MCF 10A (cell line): ENCODE results near the gene PTOV1. TPM values are rescaled to one million over a fixed set of nuclear protein-coding genes. Genes with fewer than 3 reads are reported as not detected.

Experiments
- BruUV-seq: library from RNA; stranded (reverse); fragments of 400-500 nt; replicated peaks from 2 replicates; lab custom pipeline; 2021; lab: Mats Ljungman, UMichigan
- CTCF ChIA-PET: fragments of 300-600 bp; sonication (Branson Sonifier 250); formaldehyde crosslinking; extraction: SDS; loops from one replicate; lab custom pipeline; 2021; ENCODE audit warnings: antibody characterized with exemption, inconsistent platforms; lab: Yijun Ruan, JAX
- POLR2A ChIA-PET: fragments of 300-600, 350-650 bp; sonication (Branson Sonifier 250); formaldehyde crosslinking; extraction: SDS; loops from one replicate; lab custom pipeline; 2020; ENCODE audit warnings: antibody characterized with exemption, inconsistent platforms; lab: Yijun Ruan, JAX
- DNase-seq: peaks from one replicate; pipeline ENCODE4 v3.0.0-alpha.2; 2018; ENCODE audit not compliant: unreplicated experiment
- H3K27ac Mint-ChIP-seq: one replicate; pipeline ENCODE4 v1.8.0; 2022; ENCODE audit warnings: mild to moderate bottlenecking, low read depth, mixed read lengths; ENCODE audit not compliant: unreplicated experiment
- H3K27me3 Mint-ChIP-seq: one replicate; pipeline ENCODE4 v1.8.0; 2022; ENCODE audit warnings: mixed read lengths; ENCODE audit not compliant: insufficient read depth, unreplicated experiment
- H3K36me3 Mint-ChIP-seq: one replicate; pipeline ENCODE4 v1.8.0; 2022; ENCODE audit warnings: mild to moderate bottlenecking, moderate library complexity, mixed read lengths; ENCODE audit not compliant: insufficient read depth, unreplicated experiment
- H3K4me1 Mint-ChIP-seq: one replicate; pipeline ENCODE4 v1.8.0; 2022; ENCODE audit warnings: mixed read lengths; ENCODE audit not compliant: insufficient read depth, unreplicated experiment
- H3K4me3 Mint-ChIP-seq: one replicate; pipeline ENCODE4 v1.8.0; 2022; ENCODE audit warnings: mild to moderate bottlenecking, moderate library complexity, mixed read lengths; ENCODE audit not compliant: unreplicated experiment
- H3K9me3 Mint-ChIP-seq: one replicate; pipeline ENCODE4 v1.8.0; 2022; ENCODE audit warnings: mixed read lengths; ENCODE audit not compliant: unreplicated experiment
- intact Hi-C: fragments of 100-400 bp; cut with micrococcal nuclease; formaldehyde crosslinking; loops from 2 replicates; pipeline ENCODE4 v1.14.1; 2022
- total RNA-seq: library from RNA; stranded (reverse); gene quantifications from 2 replicates; pipeline ENCODE4 v1.2.3, GENCODE V29; 2022
- TF ChIP-seq, protein P1 (sequence below): fragments of 200-600 bp; IDR thresholded peaks from one replicate; pipeline ENCODE4 v1.8.0; 2022; ENCODE audit warnings: antibody characterized with exemption, mild to moderate bottlenecking; ENCODE audit not compliant: unreplicated experiment

The PTOV1 gene
- total RNA-seq, 1 experiment from 2014 or later, result 78.8 TPM

DNA sequence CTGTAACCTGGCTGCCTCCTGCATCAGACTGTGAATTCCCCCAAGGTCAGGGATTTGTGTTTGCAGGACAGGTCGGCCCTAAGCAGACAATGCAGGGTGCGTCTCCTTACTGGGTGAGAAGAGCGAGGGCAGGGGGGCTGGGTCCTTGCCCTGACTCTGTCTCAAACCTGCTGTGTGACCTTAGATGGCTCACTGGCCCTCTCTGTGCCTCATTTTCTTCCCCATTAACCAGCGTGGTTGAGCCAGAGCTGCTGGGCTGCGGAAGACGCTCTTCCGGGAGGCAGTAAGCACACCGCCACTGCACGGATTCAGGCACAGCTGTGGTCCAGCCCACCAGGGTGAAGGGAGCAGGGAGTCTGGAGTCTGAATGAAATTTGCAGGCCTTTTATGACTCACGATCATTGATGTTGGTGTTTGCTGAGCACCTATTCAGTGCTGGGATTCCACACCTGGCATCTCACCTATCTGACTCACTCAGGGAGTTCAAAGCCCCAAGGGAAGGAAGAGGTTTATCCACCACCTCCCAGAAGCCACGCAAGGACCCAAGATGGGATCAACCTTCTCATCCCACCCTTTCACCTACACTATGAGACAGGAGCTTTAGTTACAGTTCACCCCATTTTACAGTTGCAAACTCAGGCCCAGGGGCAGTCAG, 23.7 kb downstream of the PTOV1 start:
- TF ChIP-seq, protein P1, sequence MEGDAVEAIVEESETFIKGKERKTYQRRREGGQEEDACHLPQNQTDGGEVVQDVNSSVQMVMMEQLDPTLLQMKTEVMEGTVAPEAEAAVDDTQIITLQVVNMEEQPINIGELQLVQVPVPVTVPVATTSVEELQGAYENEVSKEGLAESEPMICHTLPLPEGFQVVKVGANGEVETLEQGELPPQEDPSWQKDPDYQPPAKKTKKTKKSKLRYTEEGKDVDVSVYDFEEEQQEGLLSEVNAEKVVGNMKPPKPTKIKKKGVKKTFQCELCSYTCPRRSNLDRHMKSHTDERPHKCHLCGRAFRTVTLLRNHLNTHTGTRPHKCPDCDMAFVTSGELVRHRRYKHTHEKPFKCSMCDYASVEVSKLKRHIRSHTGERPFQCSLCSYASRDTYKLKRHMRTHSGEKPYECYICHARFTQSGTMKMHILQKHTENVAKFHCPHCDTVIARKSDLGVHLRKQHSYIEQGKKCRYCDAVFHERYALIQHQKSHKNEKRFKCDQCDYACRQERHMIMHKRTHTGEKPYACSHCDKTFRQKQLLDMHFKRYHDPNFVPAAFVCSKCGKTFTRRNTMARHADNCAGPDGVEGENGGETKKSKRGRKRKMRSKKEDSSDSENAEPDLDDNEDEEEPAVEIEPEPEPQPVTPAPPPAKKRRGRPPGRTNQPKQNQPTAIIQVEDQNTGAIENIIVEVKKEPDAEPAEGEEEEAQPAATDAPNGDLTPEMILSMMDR, result no peak
- no peaks in the 10 kb centered on the region for H3K9me3 Mint-ChIP-seq
- ChIA-PET POLR2A (interaction anchor here (0.6 to 4.0 kb wide), 4 partner anchors 8 to 234 kb away, joined by 4 to 78 read pairs (median 32); partner anchors contain the start of genes ATF5, NUP62, PNKP and RRAS), CTCF (interaction anchor here (0.7 kb wide), 1 partner anchor 137 kb away, joined by 3 read pairs; no protein-coding TSS in a partner anchor)
- H3K27me3 Mint-ChIP-seq, result no peaks in the 10 kb centered on the region
- H3K4me3 Mint-ChIP-seq, result no peak overlapping the region
- no peak overlapping the region for H3K27ac Mint-ChIP-seq
- no TSS peak for BruUV-seq
- peaks cover 44% of the 10 kb centered on the region for H3K36me3 Mint-ChIP-seq
- intact Hi-C loops, result no loop called here
- no peak for DNase-seq
- H3K4me1 Mint-ChIP-seq, result peaks cover 10% of the 10 kb centered on the region

DNA sequence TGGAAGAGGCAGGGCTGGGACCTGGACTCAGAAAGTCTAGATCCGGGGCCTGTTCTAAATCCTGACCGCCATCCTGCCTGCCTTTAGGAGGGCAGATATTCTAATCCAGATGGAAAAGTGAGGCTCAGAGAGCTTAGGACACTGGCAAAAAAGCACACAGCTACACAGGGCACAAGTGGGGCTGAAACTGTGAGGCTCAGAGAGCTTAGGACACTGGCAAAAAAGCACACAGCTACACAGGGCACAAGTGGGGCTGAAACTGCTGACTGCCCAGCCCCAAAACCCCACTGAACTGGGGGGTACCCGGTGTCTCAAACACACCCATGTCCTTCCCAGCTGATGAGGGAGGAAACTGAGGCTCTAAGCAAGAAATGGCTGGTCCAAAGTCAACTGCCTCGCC, 24.2 kb downstream of the PTOV1 start:
- TF ChIP-seq, protein P1, result no peak
- Mint-ChIP-seq H3K9me3 (no peaks in the 10 kb centered on the region), H3K27me3 (no peaks in the 10 kb centered on the region), H3K27ac (no peak overlapping the region), H3K4me1 (peaks cover 10% of the 10 kb centered on the region), H3K4me3 (no peak overlapping the region), H3K36me3 (peaks cover 49% of the 10 kb centered on the region)
- CTCF ChIA-PET, result interaction anchor here (0.7 kb wide), 1 partner anchor 138 kb away, joined by 3 read pairs; no protein-coding TSS in a partner anchor
- POLR2A ChIA-PET, result interaction anchor here (0.6 to 4.0 kb wide), 7 partner anchors 9 to 234 kb away, joined by 3 to 78 read pairs (median 4); partner anchors contain the start of genes ATF5, FUZ, NUP62 and PNKP
- DNase-seq, result no peak
- intact Hi-C loops, result no loop called here
- BruUV-seq, result no TSS peak

GRCh38 chr19:49875857-49876421, 25.0 kb downstream of the PTOV1 start:
- Mint-ChIP-seq H3K27ac (no peak overlapping the region), H3K4me3 (no peak overlapping the region), H3K36me3 (peaks cover 47% of the 10 kb centered on the region), H3K9me3 (no peaks in the 10 kb centered on the region), H3K4me1 (peaks cover 10% of the 10 kb centered on the region), H3K27me3 (no peaks in the 10 kb centered on the region)
- ChIA-PET CTCF (no interaction called here), POLR2A (interaction anchor here (1.0 to 4.0 kb wide), 15 partner anchors 9 to 388 kb away, joined by 3 to 78 read pairs (median 9); partner anchors contain the start of genes AP2A1, ATF5, BCL2L12 and FUZ)
- TF ChIP-seq, protein P1, result no peak
- DNase-seq, result no peak
- intact Hi-C loops, result loop anchor here (2.0 kb wide), 1 partner anchor 53 kb away; the partner anchor contains the start of genes ATF5 and NUP62
- BruUV-seq, result no TSS peak

DNA sequence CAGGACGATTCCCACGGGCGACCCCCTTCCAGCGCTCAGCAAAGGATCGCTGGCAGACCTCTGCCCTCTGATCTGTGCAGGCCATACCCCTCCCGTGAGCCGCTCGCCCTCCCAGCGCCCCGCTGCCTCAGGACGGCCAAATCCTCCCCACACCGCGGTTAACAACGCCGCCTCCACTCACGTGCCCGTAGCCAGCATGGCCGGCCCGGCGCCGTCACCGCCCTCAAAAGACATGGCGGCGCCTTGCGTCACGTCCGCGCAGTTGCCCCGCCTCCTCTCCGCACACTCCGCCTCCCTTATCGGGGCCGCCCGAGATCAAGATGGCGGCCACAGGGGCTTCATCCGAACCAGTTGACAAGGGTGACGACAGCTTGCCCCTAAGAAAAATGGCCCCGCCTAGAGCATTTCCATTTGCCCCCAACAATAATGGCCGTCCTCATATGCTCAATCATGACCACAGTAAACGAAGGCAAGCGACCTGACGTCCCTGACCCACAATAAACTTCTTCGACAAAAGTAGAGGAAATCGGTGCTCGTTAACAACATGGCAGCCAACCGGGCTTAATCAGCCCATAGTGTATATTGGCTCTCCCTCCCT, 25.6 kb downstream of the PTOV1 start:
- ChIA-PET CTCF (no interaction called here), POLR2A (interaction anchor here (0.7 to 4.0 kb wide), 22 partner anchors 10 to 634 kb away, joined by 3 to 78 read pairs (median 8); partner anchors contain the start of genes AP2A1, ATF5, BCL2L12 and FUZ)
- Mint-ChIP-seq H3K36me3 (peaks cover 52% of the 10 kb centered on the region), H3K9me3 (no peaks in the 10 kb centered on the region), H3K27me3 (no peaks in the 10 kb centered on the region), H3K4me3 (no peak overlapping the region), H3K4me1 (peaks cover 10% of the 10 kb centered on the region), H3K27ac (no peak overlapping the region)
- TF ChIP-seq, protein P1, result no peak
- no TSS peak for BruUV-seq
- peak; percentile 99 for DNase-seq
- intact Hi-C loops, result loop anchor here (2.0 kb wide), 1 partner anchor 52 kb away; the partner anchor contains the start of genes ATF5 and NUP62
